ENCODE data around the gene DDX11. TPM values are rescaled to one million over a fixed set of nuclear protein-coding genes. Genes with fewer than 3 reads are reported as not detected.
"Not testable (repeated sequence)": the region's sequence is repeated elsewhere in the genome, so short reads cannot be mapped to it uniquely, and the experiment has no call there.

The DDX11 gene
- total and polyA plus RNA-seq, 2 of the 4 experiments (the other 2 are of a cell fraction) = 10.8 to 17.6 TPM

- H2AFZ ChIP-seq (replicated peaks; ENCODE audit: low read length, poor library complexity); H2AK5ac ChIP-seq (ENCODE audit: low read depth, low read length); H3K18ac ChIP-seq (ENCODE audit: low read depth, low read length); H3K36me3 ChIP-seq (ENCODE audit: control insufficient read depth, insufficient read depth, low read length); H3K23ac ChIP-seq (ENCODE audit: low read depth, low read length); dilution Hi-C loops (cut with HindIII; ENCODE audit: low sequenced_read_pairs, unreplicated experiment); H2BK5ac ChIP-seq (ENCODE audit: low read depth, low read length, poor library complexity, severe bottlenecking); H4K8ac ChIP-seq (ENCODE audit: low read depth in 2 of 2, low read length in 2 of 2); H3K9me1 ChIP-seq (ENCODE audit: insufficient read depth, low read length); H4K5ac ChIP-seq (ENCODE audit: low read depth, low read length); H2BK15ac ChIP-seq (ENCODE audit: low read depth, low read length); intact Hi-C loops (cut with micrococcal nuclease); H3K9ac ChIP-seq (ENCODE audit: low read depth, low read length); DNase-seq; H2BK20ac ChIP-seq (ENCODE audit: low read depth, low read length); H3K27me3 ChIP-seq (ENCODE audit: control insufficient read depth, insufficient read depth, low read length); H3K27ac ChIP-seq (ENCODE audit: insufficient read depth, low read length); H3K4ac ChIP-seq (ENCODE audit: low read depth, low read length); H3K79me1 ChIP-seq (ENCODE audit: low read depth in 1 of 2, low read length in 2 of 2); in situ Hi-C loops (cut with MboI; ENCODE audit: low sequenced_read_pairs); H3K4me1 ChIP-seq (ENCODE audit: control insufficient read depth, insufficient read depth, low read length); H3K56ac ChIP-seq (ENCODE audit: extremely low read depth, insufficient read depth, low read length); BruUV-seq (replicated peaks); H3K9me3 ChIP-seq (ENCODE audit: control insufficient read depth, insufficient read depth, low read length); POLR2A ChIA-PET (ENCODE audit: unreplicated experiment); H2BK120ac ChIP-seq (ENCODE audit: low read depth, low read length); H3K14ac ChIP-seq (replicated peaks; ENCODE audit: low read depth, low read length); H4K91ac ChIP-seq (ENCODE audit: insufficient read depth, low read depth, low read length); H2AK9ac ChIP-seq (replicated peaks; ENCODE audit: low read depth, low read length, poor library complexity); CTCF ChIA-PET; H4K20me1 ChIP-seq (ENCODE audit: insufficient read depth, low read length); H3K4me3 ChIP-seq (ENCODE audit: insufficient read depth, low read depth, low read length); H3K4me2 ChIP-seq (ENCODE audit: low read depth, low read length); ATAC-seq (ENCODE audit: low read depth): not testable (repeated sequence)
- 87% methylated on average over 3 of the region's 14 CpGs; no CpG with 5 or more reads in 1 of the 2 experiments for WGBS, 2 experiments (ENCODE audit: extremely low coverage in 2 of 2, insufficient read length in 1 of 2)
Measured at GRCh38 chr12:31104773-31105172, 31.1 kb downstream of the DDX11 start.

Measured in IMR-90 (cell line).